KG1 (cell line): ENCODE results near the gene ADGRL1.

ENCODE experiments used
- DNase-seq: peaks from one replicate; lab custom pipeline; 2025; lab: John Stamatoyannopoulos, UW

ADGRL1 gene

GRCh38 chr19:14112809-14113385 is 93.1 kb downstream of the ADGRL1 start:
- no peak for DNase-seq

DNA sequence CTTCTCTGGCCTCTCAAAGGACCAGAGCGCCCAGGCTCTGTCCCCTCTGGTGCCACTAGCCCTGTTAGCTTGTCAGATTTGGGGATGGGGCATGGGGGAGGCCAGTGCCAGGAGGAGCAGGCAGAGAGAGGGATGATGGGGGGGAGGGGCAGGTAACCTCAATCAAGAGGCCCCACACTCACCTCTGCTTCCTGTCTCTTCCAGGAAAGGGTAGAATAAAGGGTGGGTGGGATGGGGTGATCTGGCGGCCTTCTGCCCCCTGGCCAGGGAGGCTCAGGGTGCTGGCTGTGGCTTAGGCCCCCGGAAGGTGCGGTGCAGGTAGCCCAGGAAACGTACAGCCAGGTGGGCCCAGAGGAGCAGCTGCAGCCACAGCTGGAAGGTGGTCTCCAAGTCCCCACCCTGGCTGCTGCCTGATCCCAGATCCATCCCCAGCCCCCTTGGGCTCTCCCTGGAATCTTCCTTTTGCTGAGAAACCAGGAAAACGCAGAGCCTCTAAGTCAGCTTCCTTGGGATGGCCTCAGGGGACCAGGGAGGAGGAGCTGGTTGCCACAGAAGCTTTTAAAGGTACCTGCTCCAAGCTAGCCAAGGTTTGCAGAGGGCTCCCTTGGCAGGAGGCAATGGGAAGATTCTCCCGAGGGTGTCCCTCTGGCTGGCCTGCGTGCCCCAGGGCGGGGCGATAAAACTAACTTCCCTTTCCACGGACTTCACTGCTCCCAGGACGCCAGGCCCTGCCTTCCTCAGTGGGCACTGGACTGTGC is 93.7 kb downstream of the ADGRL1 start:
- no peak for DNase-seq

DNA sequence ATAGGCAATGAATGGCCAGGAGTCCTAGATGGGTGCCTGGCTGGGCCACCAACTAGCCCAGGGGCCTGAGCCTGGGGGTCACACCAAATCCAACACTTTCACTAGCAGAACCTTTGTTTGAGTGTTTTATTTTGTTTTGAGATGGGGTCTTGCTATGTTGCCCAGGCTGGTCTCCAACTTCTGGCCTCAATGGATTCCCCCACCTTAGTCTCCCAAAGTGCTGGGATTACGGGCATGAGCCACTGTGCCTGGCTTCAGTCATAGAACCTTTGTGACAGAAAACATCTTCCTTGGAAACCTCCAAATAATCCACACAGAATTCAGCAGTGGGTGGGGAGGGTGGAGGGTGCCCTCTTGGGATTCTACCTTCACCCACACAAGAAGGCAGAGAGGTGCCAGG is 94.5 kb downstream of the ADGRL1 start:
- DNase-seq: no peak

GRCh38 chr19:14110650-14111049 is 95.3 kb downstream of the ADGRL1 start:
- DNase-seq: no peak

- DNase-seq: no peak
These were observed 98.1 kb downstream of the ADGRL1 start for GRCh38 chr19:14107581-14108461.

DNA sequence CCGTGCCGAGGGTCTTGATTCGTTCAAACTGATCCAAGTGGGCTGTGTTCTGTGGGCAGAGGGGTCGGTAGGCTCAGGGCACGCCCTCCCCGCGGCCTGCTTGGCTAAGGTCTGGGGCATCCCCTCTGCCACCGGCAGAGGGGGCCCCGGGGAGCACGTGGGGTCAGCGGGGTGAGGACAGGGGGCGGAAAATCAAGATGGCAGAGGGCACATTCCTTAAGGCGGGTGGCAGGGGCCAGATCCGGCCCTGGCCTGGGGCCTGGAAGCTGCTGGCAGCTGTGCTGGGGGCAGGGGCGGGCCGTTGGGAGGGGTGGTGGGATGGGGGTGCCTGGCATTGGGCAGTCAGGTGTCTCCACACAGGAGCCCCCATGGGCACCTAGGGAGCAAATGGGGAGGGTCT is 99.1 kb downstream of the ADGRL1 start:
- DNase-seq: no peak

DNA sequence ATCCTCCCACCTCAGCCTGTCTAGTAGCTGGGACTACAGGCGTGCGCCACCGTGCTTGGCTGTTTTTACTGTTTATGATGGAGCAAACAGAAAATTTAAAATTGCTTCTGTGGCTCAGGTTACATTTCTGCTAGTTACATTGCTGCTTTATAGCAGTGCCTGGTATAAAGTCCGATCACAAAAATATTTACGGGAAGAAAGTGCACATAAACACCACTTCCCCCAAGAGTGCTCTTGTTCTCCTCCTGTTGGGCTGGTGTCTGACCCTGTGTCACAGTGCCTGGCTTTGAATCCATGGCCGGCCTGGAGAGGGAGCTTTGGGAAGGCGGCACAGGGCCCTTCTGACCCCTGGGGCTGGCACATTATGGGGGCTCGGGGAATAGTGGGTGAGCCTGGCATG is 100.3 kb downstream of the ADGRL1 start:
- no peak for DNase-seq

DNA sequence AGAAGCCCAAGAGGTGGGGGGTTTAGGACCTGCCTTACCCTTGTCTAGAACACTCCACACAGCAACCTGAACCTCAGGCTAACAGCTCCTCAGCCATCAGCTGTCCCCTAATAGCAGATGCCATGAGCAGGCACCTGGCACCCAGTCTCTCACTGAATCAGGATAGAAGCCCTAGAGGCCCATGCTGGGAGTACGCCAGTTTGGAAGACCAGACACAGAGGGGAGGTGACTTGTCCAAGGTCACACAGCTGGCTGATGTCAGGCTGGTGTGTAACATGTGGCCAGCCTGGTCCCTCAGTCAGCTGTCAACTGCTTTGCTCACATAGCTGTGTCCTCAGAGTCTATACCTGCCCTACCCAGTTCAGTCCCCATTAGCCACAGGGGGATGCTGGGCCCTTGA is 102.7 kb downstream of the ADGRL1 start:
- no peak for DNase-seq

- no peak for DNase-seq
These were observed 103.2 kb downstream of the ADGRL1 start for GRCh38 chr19:14102756-14103155.

DNA sequence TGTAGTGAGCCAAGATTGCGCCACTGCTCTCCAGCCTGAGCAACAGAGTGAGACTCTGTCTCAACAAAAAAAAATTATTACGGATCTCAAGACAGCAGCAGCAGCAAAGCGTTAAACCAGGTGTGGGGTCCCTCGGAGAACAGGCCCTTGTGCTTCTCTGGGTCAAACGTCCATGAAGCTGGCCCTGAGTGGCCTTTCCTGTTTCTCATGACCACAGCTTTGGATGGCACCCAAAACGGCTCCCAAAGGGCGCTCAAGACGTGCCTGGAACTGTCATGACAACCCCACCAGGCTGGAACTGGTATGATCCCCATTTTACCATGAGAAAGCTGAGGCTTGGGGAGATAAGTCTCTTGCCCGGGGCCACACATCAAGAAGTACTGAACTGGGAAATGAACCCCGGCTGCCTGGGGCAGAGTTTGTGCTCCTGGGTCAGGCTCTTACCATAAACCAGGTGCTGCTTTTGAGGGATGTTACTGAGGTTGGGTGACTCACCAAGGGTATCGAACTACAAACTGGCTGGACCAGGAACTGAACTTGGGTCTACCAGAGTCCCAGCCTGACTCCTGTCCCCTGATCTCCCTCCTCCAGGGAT is 103.8 kb downstream of the ADGRL1 start:
- DNase-seq: no peak

DNA sequence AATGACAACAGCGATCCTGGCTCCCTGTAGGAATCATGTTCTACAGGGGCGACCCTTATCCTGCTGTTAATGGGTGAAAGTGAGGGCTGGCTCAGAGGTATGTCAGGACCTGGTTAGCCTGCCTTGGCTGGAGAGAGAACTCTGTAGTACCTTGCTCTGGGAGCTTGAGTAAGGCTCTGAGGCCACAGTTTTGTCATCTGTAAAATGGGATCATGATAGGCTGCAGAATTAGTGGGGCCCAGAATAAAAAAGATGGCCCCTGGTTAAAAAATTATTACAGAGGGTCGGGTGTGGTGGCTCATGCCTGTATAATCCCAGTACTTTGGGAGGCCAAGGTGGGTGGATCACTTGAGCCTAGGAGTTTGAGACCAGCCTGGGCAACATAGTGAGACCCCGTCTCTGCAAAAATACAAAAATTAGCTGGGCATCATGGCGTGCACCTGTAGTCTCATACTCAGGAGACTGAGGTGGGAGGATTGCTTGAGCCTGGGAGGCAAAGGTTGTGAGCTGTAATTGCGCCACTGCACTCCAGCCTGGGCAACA is 104.9 kb downstream of the ADGRL1 start:
- DNase-seq: no peak
